C4-2B (cell line): Measurements from ENCODE around the gene DIABLO.

ENCODE experiments used
- ZFX ChIP-seq: fragments of 450-650 bp; IDR thresholded peaks from 2 replicates; pipeline ENCODE4 v1.6.1; 2017
- TF ChIP-seq, protein P1 (sequence below): fragments of 450-650 bp; conservative IDR thresholded peaks from 2 replicates; pipeline ENCODE4 v1.5.1; 2017; ENCODE audit warnings: mild to moderate bottlenecking

DNA sequence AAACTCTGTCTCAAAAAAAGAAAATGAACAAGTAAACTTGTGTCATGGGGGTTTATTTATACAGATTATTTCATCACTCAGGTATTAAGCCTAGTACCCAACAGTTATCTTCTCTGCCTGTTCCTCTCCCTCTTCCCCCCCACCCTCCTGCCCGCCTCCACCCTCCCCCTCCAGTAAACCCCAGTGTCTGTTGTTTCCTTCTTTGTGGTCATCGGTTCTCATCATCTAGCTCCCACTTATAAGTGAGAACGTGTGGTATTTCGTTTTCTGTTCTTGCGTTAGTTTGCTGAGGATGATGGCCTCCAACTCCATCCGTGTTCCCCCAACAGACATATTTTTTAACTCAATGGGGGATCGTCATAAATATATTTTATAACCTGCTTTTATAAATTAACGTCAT lies 64.2 kb downstream of the DIABLO start:
- TF ChIP-seq, protein P1, sequence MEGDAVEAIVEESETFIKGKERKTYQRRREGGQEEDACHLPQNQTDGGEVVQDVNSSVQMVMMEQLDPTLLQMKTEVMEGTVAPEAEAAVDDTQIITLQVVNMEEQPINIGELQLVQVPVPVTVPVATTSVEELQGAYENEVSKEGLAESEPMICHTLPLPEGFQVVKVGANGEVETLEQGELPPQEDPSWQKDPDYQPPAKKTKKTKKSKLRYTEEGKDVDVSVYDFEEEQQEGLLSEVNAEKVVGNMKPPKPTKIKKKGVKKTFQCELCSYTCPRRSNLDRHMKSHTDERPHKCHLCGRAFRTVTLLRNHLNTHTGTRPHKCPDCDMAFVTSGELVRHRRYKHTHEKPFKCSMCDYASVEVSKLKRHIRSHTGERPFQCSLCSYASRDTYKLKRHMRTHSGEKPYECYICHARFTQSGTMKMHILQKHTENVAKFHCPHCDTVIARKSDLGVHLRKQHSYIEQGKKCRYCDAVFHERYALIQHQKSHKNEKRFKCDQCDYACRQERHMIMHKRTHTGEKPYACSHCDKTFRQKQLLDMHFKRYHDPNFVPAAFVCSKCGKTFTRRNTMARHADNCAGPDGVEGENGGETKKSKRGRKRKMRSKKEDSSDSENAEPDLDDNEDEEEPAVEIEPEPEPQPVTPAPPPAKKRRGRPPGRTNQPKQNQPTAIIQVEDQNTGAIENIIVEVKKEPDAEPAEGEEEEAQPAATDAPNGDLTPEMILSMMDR = no peak
- TF ChIP-seq ZFX = no peak
